GM13977 (cell line): ENCODE data around the gene HCLS1.

ENCODE experiments used
- DNase-seq: peaks from one replicate; pipeline ENCODE4 v3.0.0; 2012; ENCODE audit warnings: low spot score
- in situ Hi-C: fragments of 300-500 bp; cut with MboI; formaldehyde crosslinking; loops from one replicate; pipeline ENCODE4 v1.12.0; 2022; ENCODE audit warnings: low sequenced_read_pairs, low pct_unique_long_range_greater_than_20kb, mixed read lengths, inconsistent platforms; ENCODE audit not compliant: unreplicated experiment
- TF ChIP-seq, protein P1 (sequence below): IDR thresholded peaks from 2 replicates; pipeline ENCODE4 v1.5.1; 2012; ENCODE audit warnings: mild to moderate bottlenecking, control low read depth; ENCODE audit not compliant: insufficient read depth; ENCODE audit errors: extremely low read depth, missing control alignments

The HCLS1 gene

DNA sequence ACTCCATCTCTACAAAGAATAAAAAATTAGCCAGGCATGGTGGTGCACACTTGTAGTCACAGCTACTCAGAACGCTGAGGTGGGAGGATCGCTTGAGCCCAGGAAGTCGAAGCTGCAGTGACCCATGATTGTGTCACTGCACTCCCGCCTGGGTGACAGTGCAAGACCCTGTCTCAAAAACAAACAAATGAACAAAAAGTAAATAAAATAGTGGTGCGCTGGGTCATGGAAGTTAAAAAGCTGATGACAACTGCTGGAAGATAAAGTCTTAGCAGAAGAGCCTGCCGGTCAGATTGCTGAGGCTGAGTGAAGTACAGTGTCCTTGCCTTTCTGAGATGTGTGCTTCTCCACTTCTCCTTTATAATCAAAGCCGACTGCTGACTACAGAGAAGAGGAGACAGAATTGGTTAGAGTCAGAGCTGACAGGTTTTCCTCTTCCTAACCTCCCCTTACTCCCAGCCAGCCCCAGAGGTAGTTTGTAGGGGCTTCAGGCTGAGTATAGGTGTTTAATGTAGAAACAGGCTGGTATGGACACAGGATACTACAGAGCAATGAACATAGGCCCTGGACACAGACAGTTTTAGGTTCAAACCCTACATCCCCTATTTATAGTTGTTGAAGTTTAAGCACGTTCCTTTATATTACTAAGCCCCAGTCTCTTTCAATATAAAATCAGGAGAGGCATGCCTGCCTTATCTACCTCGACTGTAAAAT is 17.9 kb downstream of the HCLS1 start:
- in situ Hi-C loops: no loop called here
- no peak for DNase-seq
- TF ChIP-seq, protein P1, sequence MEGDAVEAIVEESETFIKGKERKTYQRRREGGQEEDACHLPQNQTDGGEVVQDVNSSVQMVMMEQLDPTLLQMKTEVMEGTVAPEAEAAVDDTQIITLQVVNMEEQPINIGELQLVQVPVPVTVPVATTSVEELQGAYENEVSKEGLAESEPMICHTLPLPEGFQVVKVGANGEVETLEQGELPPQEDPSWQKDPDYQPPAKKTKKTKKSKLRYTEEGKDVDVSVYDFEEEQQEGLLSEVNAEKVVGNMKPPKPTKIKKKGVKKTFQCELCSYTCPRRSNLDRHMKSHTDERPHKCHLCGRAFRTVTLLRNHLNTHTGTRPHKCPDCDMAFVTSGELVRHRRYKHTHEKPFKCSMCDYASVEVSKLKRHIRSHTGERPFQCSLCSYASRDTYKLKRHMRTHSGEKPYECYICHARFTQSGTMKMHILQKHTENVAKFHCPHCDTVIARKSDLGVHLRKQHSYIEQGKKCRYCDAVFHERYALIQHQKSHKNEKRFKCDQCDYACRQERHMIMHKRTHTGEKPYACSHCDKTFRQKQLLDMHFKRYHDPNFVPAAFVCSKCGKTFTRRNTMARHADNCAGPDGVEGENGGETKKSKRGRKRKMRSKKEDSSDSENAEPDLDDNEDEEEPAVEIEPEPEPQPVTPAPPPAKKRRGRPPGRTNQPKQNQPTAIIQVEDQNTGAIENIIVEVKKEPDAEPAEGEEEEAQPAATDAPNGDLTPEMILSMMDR: no peak

DNA sequence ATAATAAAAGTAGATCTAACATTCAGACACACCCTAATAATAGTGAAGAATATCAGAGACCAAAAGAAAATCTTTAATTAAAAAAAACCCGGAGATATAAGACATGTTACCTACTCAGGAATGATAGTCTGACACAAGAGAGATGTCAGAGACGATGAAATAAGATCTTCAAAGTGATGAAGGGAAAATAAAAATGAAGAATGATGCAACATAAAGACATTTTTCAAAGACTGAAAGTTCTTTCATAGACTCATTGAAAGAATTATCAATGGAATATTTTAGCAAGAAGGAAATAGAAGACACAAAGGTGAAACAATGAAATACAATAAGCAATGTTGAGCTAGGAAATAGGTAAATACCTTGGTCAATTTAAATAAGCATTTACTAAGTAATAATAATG is 19.6 kb downstream of the HCLS1 start:
- TF ChIP-seq, protein P1: no peak
- in situ Hi-C loops: no loop called here
- DNase-seq: no peak

DNA sequence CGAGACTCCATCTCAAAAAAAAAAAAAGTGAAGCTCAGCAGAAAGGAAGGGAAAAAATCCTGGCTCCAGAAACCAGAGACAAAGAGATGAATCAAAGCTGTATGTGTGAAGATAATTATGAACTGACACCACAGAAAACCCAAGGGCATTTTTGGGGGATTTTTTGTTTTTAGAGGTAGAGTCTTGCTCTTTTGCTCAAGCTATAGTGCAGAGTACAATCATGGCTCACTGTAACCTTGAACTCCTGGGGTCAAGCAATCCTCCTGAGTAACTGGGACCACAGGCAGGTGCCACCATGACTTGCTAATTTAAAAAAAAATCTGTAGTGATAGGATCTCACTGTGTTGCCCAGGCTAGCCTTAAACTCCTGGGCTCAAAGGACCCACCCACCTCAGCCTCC is 22.8 kb downstream of the HCLS1 start:
- in situ Hi-C loops: no loop called here
- DNase-seq: no peak
- TF ChIP-seq, protein P1: no peak

DNA sequence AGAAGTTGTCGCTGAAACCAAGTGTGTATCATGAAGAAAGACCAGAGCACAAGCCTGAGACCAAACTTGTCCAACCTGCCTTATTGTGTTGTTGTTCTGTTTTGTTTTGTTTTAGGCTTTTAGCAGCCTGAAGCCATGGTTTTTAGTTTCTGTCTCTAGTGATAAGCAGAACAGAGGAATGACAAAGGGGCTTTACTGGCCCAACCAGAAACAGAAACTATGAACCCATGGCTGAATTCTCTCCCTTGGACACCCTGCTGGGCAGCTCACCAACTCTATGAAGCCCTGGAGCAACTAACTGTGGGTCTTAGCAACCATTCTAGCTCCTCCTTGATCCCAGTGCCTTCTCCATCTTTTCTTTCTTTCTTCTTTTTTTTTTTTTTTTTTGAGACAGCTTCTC is 30.3 kb downstream of the HCLS1 start:
- no peak for DNase-seq
- in situ Hi-C loops: no loop called here
- TF ChIP-seq, protein P1: no peak

DNA sequence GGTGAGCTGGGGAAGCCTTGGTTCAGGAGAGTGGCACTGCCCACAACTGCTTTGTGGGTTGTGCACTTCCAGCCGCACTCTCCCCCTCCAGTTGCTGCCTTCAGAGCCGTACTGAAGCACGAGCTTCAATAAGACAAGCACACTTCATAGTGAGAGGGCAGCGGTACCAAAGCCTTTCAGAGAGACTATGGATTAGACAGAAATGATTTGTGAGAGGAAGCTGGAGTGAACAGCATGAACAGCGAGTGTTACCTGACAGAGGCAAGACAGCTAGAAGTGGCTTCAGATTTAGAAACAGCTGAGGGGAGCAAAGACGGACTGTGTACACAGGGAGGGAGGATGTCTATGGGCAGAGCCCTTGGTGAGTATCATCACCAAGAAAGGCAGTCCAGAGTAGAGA is 31.1 kb downstream of the HCLS1 start:
- DNase-seq: no peak
- TF ChIP-seq, protein P1: no peak
- in situ Hi-C loops: no loop called here

DNA sequence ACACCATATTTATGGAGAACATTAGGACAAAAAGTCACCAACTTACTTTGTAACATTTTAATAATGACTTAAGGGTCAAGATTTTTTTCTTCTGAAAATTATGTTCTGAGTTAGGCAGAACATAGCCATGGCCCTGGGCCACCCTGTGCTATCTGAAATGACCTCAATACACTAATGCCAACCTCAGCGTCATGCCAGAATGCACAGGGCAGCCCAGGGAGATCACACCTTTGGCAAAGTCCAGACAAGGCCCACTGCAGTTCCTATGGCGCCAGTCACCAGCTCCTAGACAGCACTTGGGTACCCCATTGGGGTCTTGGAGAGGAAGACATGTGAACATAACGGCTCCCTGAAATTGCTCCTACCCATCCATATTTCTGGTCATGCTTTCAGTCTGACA is 33.1 kb downstream of the HCLS1 start:
- no peak for DNase-seq
- in situ Hi-C loops: no loop called here
- TF ChIP-seq, protein P1: no peak
